K562 (cell line): Measurements from ENCODE around the gene LYPD3. TPM values are rescaled to one million over a fixed set of nuclear protein-coding genes. Genes with fewer than 3 reads are reported as not detected.

ENCODE experiments used
- ATAC-seq: fragments of 200-7000 bp; cut with Tn5 transposase; 3 replicates; pipeline ENCODE4 v1.9.1; 2020; ENCODE audit warnings: moderate library complexity
- BruUV-seq: library from RNA; stranded (reverse); fragments of 400-500 nt; replicated peaks from 2 replicates; lab custom pipeline; 2021; lab: Mats Ljungman, UMichigan
- CTCF ChIA-PET: fragments of 300-600 bp; formaldehyde crosslinking; extraction: SDS; loops from one replicate; lab custom pipeline; 2021; ENCODE audit warnings: low intra/inter-chr PET ratio; lab: Yijun Ruan, JAX
- POLR2A ChIA-PET: fragments of 300-600, 350-650 bp; sonication (Branson Sonifier 250); formaldehyde crosslinking; extraction: SDS; loops from one replicate; lab custom pipeline; 2021; ENCODE audit warnings: antibody characterized with exemption, inconsistent platforms; lab: Yijun Ruan, JAX
- DNase-seq, 4 experiments: peaks; one replicate each; pipeline versions ENCODE4 v3.0.0 to v3.0.0-alpha.2; 2011 to 2018; ENCODE audit warnings: low spot score in 3 of 4, mixed read lengths in 3 of 4; ENCODE audit errors: extremely low read depth in 1 of 4
- FAIRE-seq: peaks from 2 replicates; lab custom pipeline; 2011; peaks lifted over from hg19 to GRCh38; lab: Jason Lieb, UNC
- H2AFZ ChIP-seq: 2 replicates; pipeline ENCODE4 v1.6.0; 2011; ENCODE audit warnings: low read depth, low read length, control low read depth, inconsistent platforms
- H3K27ac ChIP-seq: fragments of 200-600 bp; 3 replicates; pipeline ENCODE4 v1.8.0; 2011; ENCODE audit warnings: low read depth, mild to moderate bottlenecking, control low read depth, inconsistent platforms, low read length, moderate library complexity, mixed read lengths; ENCODE audit errors: extremely low read depth
- H3K27me3 ChIP-seq, 2 experiments: fragments of 300-600 bp in 1 of 2; 2 replicates in 1 of 2; 3 replicates in 1 of 2; pipeline versions ENCODE4 v1.6.0 to v1.8.0; 2011; ENCODE audit warnings: inconsistent platforms in 2 of 2, low read length in 2 of 2, mild to moderate bottlenecking in 1 of 2, mixed read lengths in 1 of 2, moderate library complexity in 1 of 2; ENCODE audit not compliant: control insufficient read depth in 2 of 2, insufficient read depth in 2 of 2
- H3K36me3 ChIP-seq: fragments of 300-600 bp; 3 replicates; pipeline ENCODE4 v1.8.0; 2011; ENCODE audit warnings: mild to moderate bottlenecking, low read length, inconsistent platforms; ENCODE audit not compliant: control insufficient read depth, insufficient read depth
- H3K4me1 ChIP-seq, 2 experiments: fragments of 200-600 bp in 1 of 2; replicated peaks in 1 of 2; 2 replicates in 1 of 2; 3 replicates in 1 of 2; pipeline versions ENCODE4 v1.5.1 to v1.8.0; 2011; ENCODE audit warnings: inconsistent platforms in 2 of 2, low read length in 2 of 2, mild to moderate bottlenecking in 1 of 2, mixed read lengths in 1 of 2, moderate library complexity in 1 of 2; ENCODE audit not compliant: control insufficient read depth in 2 of 2, insufficient read depth in 2 of 2
- H3K4me2 ChIP-seq: 2 replicates; pipeline ENCODE4 v1.6.1; 2011; ENCODE audit warnings: low read length, control low read depth, inconsistent platforms, mixed read lengths; ENCODE audit not compliant: insufficient read depth
- H3K4me3 ChIP-seq: fragments of 200-600 bp; sonication (generic), shearing (Covaris generic); 2 replicates; pipeline ENCODE4 v1.5.1; 2016; ENCODE audit warnings: control low read depth, inconsistent platforms
- H3K79me2 ChIP-seq: fragments of 200-600 bp; 3 replicates; pipeline ENCODE4 v1.8.0; 2011; ENCODE audit warnings: low read length, inconsistent platforms; ENCODE audit not compliant: control insufficient read depth, insufficient read depth
- H3K9ac ChIP-seq, 2 experiments: 2 replicates each; pipeline versions ENCODE4 v1.6.0 to v1.6.1; 2011; ENCODE audit warnings: low read depth in 2 of 2, low read length in 2 of 2, control low read depth in 1 of 2, inconsistent platforms in 1 of 2, mild to moderate bottlenecking in 1 of 2, mixed read lengths in 1 of 2; ENCODE audit not compliant: insufficient read depth in 1 of 2
- H3K9me1 ChIP-seq: one replicate; pipeline ENCODE4 v1.6.0; 2011; ENCODE audit warnings: inconsistent platforms, mild to moderate bottlenecking, low read length, moderate library complexity; ENCODE audit not compliant: control insufficient read depth, insufficient read depth
- H3K9me3 ChIP-seq: replicated peaks from 2 replicates; pipeline ENCODE4 v1.5.1; 2011; ENCODE audit warnings: low read depth, low read length, inconsistent platforms; ENCODE audit not compliant: control insufficient read depth, insufficient read depth
- H4K20me1 ChIP-seq: replicated peaks from 2 replicates; pipeline ENCODE4 v1.6.1; 2011; ENCODE audit warnings: low read length, inconsistent platforms, mixed read lengths; ENCODE audit not compliant: control insufficient read depth, insufficient read depth
- ELF1 ChIP-seq: fragments of 200-800 bp; sonication (Bioruptor generic); IDR thresholded peaks from 2 replicates; pipeline ENCODE4 v1.6.1; 2016; ENCODE audit warnings: missing genetic modification characterization, missing compliant biosample characterization
- ETV6 ChIP-seq, 3 experiments: fragments of 150-350 bp in 1 of 3; sonication (generic) in 1 of 3; formaldehyde crosslinking in 1 of 3; IDR thresholded peaks; 2 replicates each; pipeline versions ENCODE4 v1.6.1 to v1.8.0; 2014 to 2022; ENCODE audit warnings: borderline replicate concordance in 2 of 3, low read depth in 2 of 3, antibody characterized with exemption in 1 of 3, low read length in 1 of 3, mild to moderate bottlenecking in 1 of 3, missing genetic modification reagents in 1 of 3
- FUS ChIP-seq: fragments of 200-400 bp; formaldehyde crosslinking; optimal IDR thresholded peaks from 2 replicates; pipeline ENCODE3; 2017; ENCODE audit warnings: low read depth, low read length
- JUNB ChIP-seq: fragments of 450-650 bp; formaldehyde crosslinking; conservative IDR thresholded peaks from 2 replicates; pipeline ENCODE4 v1.4.0; 2020; ENCODE audit warnings: mild to moderate bottlenecking
- JUND ChIP-seq, 2 experiments: IDR thresholded peaks; 2 replicates in 1 of 2; 3 replicates in 1 of 2; pipeline ENCODE4 v1.6.1; 2011; ENCODE audit warnings: borderline replicate concordance in 2 of 2, low read depth in 2 of 2, low read length in 2 of 2, improper control_type of control experiment in 1 of 2, missing biosample characterization in 1 of 2, missing genetic modification characterization in 1 of 2, missing genetic modification reagents in 1 of 2
- KDM2B ChIP-seq: fragments of 250-450 bp; sonication (Bioruptor Pico); IDR thresholded peaks from 2 replicates; pipeline ENCODE4 v1.8.0; 2021; ENCODE audit warnings: mild to moderate bottlenecking, moderate library complexity
- MTA3 ChIP-seq: fragments of 450-650 bp; formaldehyde crosslinking; IDR thresholded peaks from 2 replicates; pipeline ENCODE4 v1.6.1; 2017; ENCODE audit warnings: mild to moderate bottlenecking, borderline replicate concordance
- MXI1 ChIP-seq: IDR thresholded peaks from 2 replicates; pipeline ENCODE4 v1.6.1; 2011; ENCODE audit warnings: low read depth, mild to moderate bottlenecking, improper control_type of control experiment, low read length
- SIX5 ChIP-seq, 2 experiments: IDR thresholded peaks; 2 replicates each; pipeline ENCODE4 v1.6.1; 2011; ENCODE audit warnings: low read length in 2 of 2, borderline replicate concordance in 1 of 2, low read depth in 1 of 2, mild to moderate bottlenecking in 1 of 2, moderate library complexity in 1 of 2; ENCODE audit not compliant: insufficient read depth in 1 of 2
- WGBS: fragments of 100-300 bp; shearing (Covaris generic); methylation state at CpG from one replicate; pipeline ENCODE4 v1.1.6; 2016; ENCODE audit warnings: low coverage, mixed read lengths; ENCODE audit not compliant: insufficient coverage; ENCODE audit errors: missing lambda C conversion rate; 5-methylcytosine and 5-hydroxymethylcytosine counted together
- in situ Hi-C: fragments of 300-500 bp; cut with MboI; formaldehyde crosslinking; loops from 4 replicates; pipeline ENCODE4 v1.15.0; 2018; ENCODE audit warnings: inconsistent platforms, mixed read lengths
- intact Hi-C: fragments of 100-400 bp; cut with micrococcal nuclease; formaldehyde crosslinking; loops from 2 replicates; pipeline ENCODE4 v1.14.2; 2022
- polyA plus RNA-seq, 8 experiments: library from polyadenylated mRNA; depleted of rRNA in 4 of 8; stranded (reverse) in 5 of 8; unstranded in 3 of 8; fragments of >200 nt; fragmentation: Nextera tagmentation in 2 of 8; fragmentation: Illumina TruSeq in 1 of 8; extraction: Ambion mirVana in 2 of 8; extraction: Trizol in 1 of 8; gene quantifications; 2 replicates each; pipeline versions ENCODE4 v1.2.1 to v1.2.3, GENCODE V29; 2011 to 2014; ENCODE audit warnings: inconsistent platforms in 1 of 8, missing spikeins in 1 of 8
- total RNA-seq, 7 experiments: library from RNA; depleted of rRNA in 6 of 7; stranded (reverse); fragments of >200 nt in 6 of 7; fragmentation: Illumina TruSeq in 2 of 7; extraction: Trizol in 2 of 7; gene quantifications; 2 replicates each; pipeline versions ENCODE4 v1.2.1 to v1.2.3, GENCODE V29; 2011 to 2021; ENCODE audit warnings: low replicate concordance in 1 of 7

The LYPD3 gene
- total and polyA plus RNA-seq, 9 of the 15 experiments (the other 6 are each of a cell fraction or from before 2014, with no cell fraction given): 0.04 to 0.33 (median 0.20) TPM; not detected in 1

GRCh38 chr19:43496960-43497359, 31.6 kb upstream of the LYPD3 start (continued):
- TF ChIP-seq JUND (IDR thresholded peaks at IDR 0.05; ENCODE audit: borderline replicate concordance, low read depth, low read length) (no peak), JUND (tag; IDR thresholded peaks at IDR 0.05; ENCODE audit: borderline replicate concordance, low read depth, low read length) (no peak), MTA3 (no peak), ETV6 (IDR thresholded peaks at IDR 0.05; ENCODE audit: borderline replicate concordance in 1 of 2, low read depth in 2 of 2, low read length in 1 of 2) (no peak), ETV6 (CRISPR knock-in tag; IDR thresholded peaks at IDR 0.05; ENCODE audit: borderline replicate concordance) (no peak), KDM2B (CRISPR knock-in tag) (no peak)

GRCh38 chr19:43495082-43495481, 29.7 kb upstream of the LYPD3 start:
- no peaks in the 10 kb centered on the region for H3K27me3 ChIP-seq
- DNase-seq (no peak), ATAC-seq (no peak), FAIRE-seq (no peak)
- H3K4me2 ChIP-seq: no peak overlapping the region
- no TSS peak for BruUV-seq
- H3K9ac ChIP-seq: no peak overlapping the region; a peak in 1 of 4 replicates
- H3K4me1 ChIP-seq: no peaks in the 10 kb centered on the region; a peak in 1 of 5 replicates
- no peak overlapping the region for H3K4me3 ChIP-seq
- H3K9me3 ChIP-seq: no peaks in the 10 kb centered on the region
- 64% methylated on average over 7 of the region's 8 CpGs for WGBS
- H3K9me1 ChIP-seq: no peaks in the 10 kb centered on the region
- H3K79me2 ChIP-seq: no peaks in the 10 kb centered on the region
- ChIA-PET CTCF (no interaction called here), POLR2A (interaction anchor here (0.6 to 1.4 kb wide), 3 partner anchors 9 to 15 kb away, joined by 3 to 8 read pairs (median 4); no protein-coding TSS in a partner anchor)
- in situ Hi-C loops: no loop called here
- no peak overlapping the region for H3K27ac ChIP-seq
- intact Hi-C loops: no loop called here
- peaks cover 3% of the 10 kb centered on the region; the same call in 1 of the 3 replicates for H3K36me3 ChIP-seq
- no peak for TF ChIP-seq SIX5 (IDR thresholded peaks at IDR 0.05; ENCODE audit: borderline replicate concordance in 1 of 2, insufficient read depth in 1 of 2, low read depth in 1 of 2, low read length in 2 of 2)
- no peak for TF ChIP-seq MXI1
- no peak for TF ChIP-seq ELF1
- no peak for TF ChIP-seq JUNB (CRISPR knock-in tag)
- TF ChIP-seq FUS: no peak
- TF ChIP-seq, all 486 proteins: peak for 0
- no peak overlapping the region for H2AFZ ChIP-seq
- H4K20me1 ChIP-seq: no peaks in the 10 kb centered on the region
